DOHH2 (cell line): ENCODE data around the gene USP6NL.

ENCODE experiments used
- CTCF ChIP-seq: fragments of 200-600 bp; sonication (generic); IDR thresholded peaks from one replicate; pipeline ENCODE4 v1.5.1; 2014; ENCODE audit warnings: antibody characterized with exemption, mild to moderate bottlenecking, low read depth, low read length; ENCODE audit not compliant: poor library complexity, severe bottlenecking
- EZH2phosphoT487 ChIP-seq: fragments of 200-600 bp; sonication (generic); IDR thresholded peaks from 2 replicates; pipeline ENCODE4 v1.6.1; 2017; ENCODE audit warnings: borderline replicate concordance, mild to moderate bottlenecking, antibody characterized with exemption, low read length, moderate library complexity, mixed read lengths

- TF ChIP-seq CTCF (no peak), EZH2phosphoT487 (no peak)
These were observed 75.2 kb downstream of the USP6NL start for GRCh38 chr10:11536228-11536627.
